ENCODE data around the gene CDHR5. TPM values are rescaled to one million over a fixed set of nuclear protein-coding genes. Genes with fewer than 3 reads are reported as not detected.
A peak's percentile ranks its signal among the peaks of the same experiment; 100 is the strongest.

CDHR5 gene
- total and polyA plus RNA-seq, 2 donors (not counting 1 experiment from before 2014, with no cell fraction given) = not detected

DNA sequence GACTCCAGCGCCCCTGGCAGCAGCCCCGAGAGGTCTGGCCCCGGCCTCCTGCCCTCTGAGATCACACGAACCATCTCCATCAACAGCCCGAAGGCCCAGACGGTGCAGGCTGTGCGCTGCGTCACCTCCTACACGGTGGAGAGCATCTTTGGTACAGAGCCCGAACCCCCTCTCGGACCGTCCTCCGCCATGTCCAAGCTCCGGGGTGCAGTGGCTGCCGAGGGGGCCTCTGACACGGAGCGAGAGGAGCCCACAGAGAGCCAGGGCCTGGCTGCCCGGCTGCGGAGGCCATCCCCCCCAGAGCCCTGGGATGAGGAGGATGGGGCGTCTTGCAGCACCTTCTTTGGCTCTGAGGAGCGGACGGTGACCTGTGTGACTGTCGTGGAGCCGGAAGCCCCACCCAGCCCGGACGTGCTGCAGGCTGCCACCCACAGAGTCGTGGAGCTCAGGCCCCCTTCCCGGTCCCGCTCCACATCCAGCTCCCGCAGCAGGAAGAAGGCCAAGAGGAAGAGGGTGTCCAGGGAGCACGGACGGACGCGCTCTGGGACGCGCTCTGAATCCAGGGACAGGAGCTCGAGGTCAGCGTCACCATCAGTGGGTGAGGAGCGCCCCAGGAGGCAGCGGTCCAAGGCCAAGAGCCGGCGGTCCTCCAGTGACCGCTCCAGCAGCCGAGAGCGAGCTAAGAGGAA lies 16.6 kb downstream of the CDHR5 start:
- H3K9me3 ChIP-seq (ENCODE audit: control insufficient read depth, insufficient read depth, low read depth, low read length) = no peaks in the 10 kb centered on the region
- no peaks in the 10 kb centered on the region for H3K4me1 ChIP-seq (ENCODE audit: control insufficient read depth, extremely low read depth, insufficient read depth, low read length)
- H2AFZ ChIP-seq (ENCODE audit: low read length) = no peak overlapping the region
- TF ChIP-seq EZH2 (IDR thresholded peaks at IDR 0.05; ENCODE audit: low read length, missing control alignments) = no peak
- TF ChIP-seq, protein P1, sequence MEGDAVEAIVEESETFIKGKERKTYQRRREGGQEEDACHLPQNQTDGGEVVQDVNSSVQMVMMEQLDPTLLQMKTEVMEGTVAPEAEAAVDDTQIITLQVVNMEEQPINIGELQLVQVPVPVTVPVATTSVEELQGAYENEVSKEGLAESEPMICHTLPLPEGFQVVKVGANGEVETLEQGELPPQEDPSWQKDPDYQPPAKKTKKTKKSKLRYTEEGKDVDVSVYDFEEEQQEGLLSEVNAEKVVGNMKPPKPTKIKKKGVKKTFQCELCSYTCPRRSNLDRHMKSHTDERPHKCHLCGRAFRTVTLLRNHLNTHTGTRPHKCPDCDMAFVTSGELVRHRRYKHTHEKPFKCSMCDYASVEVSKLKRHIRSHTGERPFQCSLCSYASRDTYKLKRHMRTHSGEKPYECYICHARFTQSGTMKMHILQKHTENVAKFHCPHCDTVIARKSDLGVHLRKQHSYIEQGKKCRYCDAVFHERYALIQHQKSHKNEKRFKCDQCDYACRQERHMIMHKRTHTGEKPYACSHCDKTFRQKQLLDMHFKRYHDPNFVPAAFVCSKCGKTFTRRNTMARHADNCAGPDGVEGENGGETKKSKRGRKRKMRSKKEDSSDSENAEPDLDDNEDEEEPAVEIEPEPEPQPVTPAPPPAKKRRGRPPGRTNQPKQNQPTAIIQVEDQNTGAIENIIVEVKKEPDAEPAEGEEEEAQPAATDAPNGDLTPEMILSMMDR (conservative IDR thresholded peaks at IDR 0.05 in 1 of 2, IDR thresholded peaks at IDR 0.05 in 1 of 2; ENCODE audit: low read depth in 1 of 2, low read length in 2 of 2) = no peak
- peaks cover 62% of the 10 kb centered on the region for H3K36me3 ChIP-seq (ENCODE audit: control insufficient read depth, insufficient read depth, low read length)
- H3K9ac ChIP-seq (ENCODE audit: insufficient read depth, low read length) = no peak overlapping the region
- no peak for DNase-seq (ENCODE audit: low read depth in 2 of 2)
- no peaks in the 10 kb centered on the region for H3K27me3 ChIP-seq (ENCODE audit: control insufficient read depth, insufficient read depth, low read length)
- H3K4me3 ChIP-seq (replicated peaks in 1 of 4; ENCODE audit: control extremely low read depth in 1 of 4, insufficient read depth in 1 of 4, low read depth in 3 of 4, low read length in 4 of 4) = no peak overlapping the region
- no peaks in the 10 kb centered on the region for H4K20me1 ChIP-seq (ENCODE audit: control insufficient read depth, extremely low read depth, insufficient read depth, low read length)
- no peak overlapping the region for H3K4me2 ChIP-seq (ENCODE audit: extremely low read depth, insufficient read depth, low read length)
- H3K27ac ChIP-seq (ENCODE audit: insufficient read depth, low read length) = no peak overlapping the region
- no peaks in the 10 kb centered on the region for H3K79me2 ChIP-seq (ENCODE audit: control insufficient read depth, insufficient read depth, low read length)

DNA sequence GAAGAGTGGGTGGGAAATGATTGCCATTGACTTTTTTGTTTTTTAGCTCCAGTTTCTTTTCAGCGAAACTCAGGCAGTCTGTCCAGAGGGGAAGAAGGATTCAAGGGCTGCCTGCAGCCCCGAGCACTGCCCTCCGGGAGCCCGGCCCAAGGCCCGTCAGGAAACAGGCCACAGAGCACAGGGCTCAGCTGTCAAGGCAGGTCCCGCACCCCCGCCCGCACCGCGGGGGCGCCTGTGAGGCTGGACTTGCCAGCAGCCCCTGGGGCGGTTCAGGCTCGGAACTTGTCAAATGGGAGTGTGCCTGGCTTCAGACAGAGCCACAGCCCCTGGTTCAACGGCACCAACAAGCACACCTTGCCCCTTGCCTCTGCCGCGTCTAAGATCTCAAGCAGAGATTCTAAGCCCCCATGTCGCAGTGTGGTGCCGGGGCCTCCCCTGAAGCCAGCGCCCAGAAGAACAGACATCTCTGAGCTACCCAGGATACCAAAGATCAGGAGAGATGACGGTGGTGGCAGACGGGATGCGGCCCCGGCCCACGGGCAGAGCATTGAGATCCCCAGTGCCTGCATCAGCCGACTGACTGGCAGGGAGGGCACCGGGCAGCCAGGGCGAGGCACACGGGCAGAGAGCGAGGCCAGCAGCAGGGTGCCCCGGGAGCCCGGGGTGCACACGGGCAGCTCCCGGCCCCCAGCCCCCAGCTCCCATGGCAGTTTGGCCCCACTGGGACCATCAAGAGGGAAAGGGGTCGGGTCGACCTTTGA lies 17.6 kb downstream of the CDHR5 start:
- no peak overlapping the region for H3K9ac ChIP-seq (ENCODE audit: insufficient read depth, low read length)
- no peaks in the 10 kb centered on the region for H3K9me3 ChIP-seq (ENCODE audit: control insufficient read depth, insufficient read depth, low read depth, low read length)
- H3K27me3 ChIP-seq (ENCODE audit: control insufficient read depth, insufficient read depth, low read length) = no peaks in the 10 kb centered on the region
- DNase-seq (ENCODE audit: low read depth in 2 of 2) = no peak
- peaks cover 56% of the 10 kb centered on the region for H3K36me3 ChIP-seq (ENCODE audit: control insufficient read depth, insufficient read depth, low read length)
- no peak overlapping the region for H3K27ac ChIP-seq (ENCODE audit: insufficient read depth, low read length)
- H4K20me1 ChIP-seq (ENCODE audit: control insufficient read depth, extremely low read depth, insufficient read depth, low read length) = no peaks in the 10 kb centered on the region
- H3K4me2 ChIP-seq (ENCODE audit: extremely low read depth, insufficient read depth, low read length) = no peak overlapping the region
- TF ChIP-seq EZH2 (IDR thresholded peaks at IDR 0.05; ENCODE audit: low read length, missing control alignments) = no peak
- TF ChIP-seq, protein P1 (conservative IDR thresholded peaks at IDR 0.05 in 1 of 2, IDR thresholded peaks at IDR 0.05 in 1 of 2; ENCODE audit: low read depth in 1 of 2, low read length in 2 of 2) = no peak
- no peak overlapping the region for H2AFZ ChIP-seq (ENCODE audit: low read length)
- no peaks in the 10 kb centered on the region for H3K79me2 ChIP-seq (ENCODE audit: control insufficient read depth, insufficient read depth, low read length)
- H3K4me1 ChIP-seq (ENCODE audit: control insufficient read depth, extremely low read depth, insufficient read depth, low read length) = no peaks in the 10 kb centered on the region
- no peak overlapping the region for H3K4me3 ChIP-seq (replicated peaks in 1 of 4; ENCODE audit: control extremely low read depth in 1 of 4, insufficient read depth in 1 of 4, low read depth in 3 of 4, low read length in 4 of 4)

GRCh38 chr11:606245-606644 lies 18.5 kb downstream of the CDHR5 start:
- TF ChIP-seq, protein P1 (conservative IDR thresholded peaks at IDR 0.05 in 1 of 2, IDR thresholded peaks at IDR 0.05 in 1 of 2; ENCODE audit: low read depth in 1 of 2, low read length in 2 of 2) = no peak
- no peak for TF ChIP-seq EZH2 (IDR thresholded peaks at IDR 0.05; ENCODE audit: low read length, missing control alignments)
- Histone ChIP-seq H3K4me1 (ENCODE audit: control insufficient read depth, extremely low read depth, insufficient read depth, low read length) (no peaks in the 10 kb centered on the region), H3K4me3 (replicated peaks in 1 of 4; ENCODE audit: control extremely low read depth in 1 of 4, insufficient read depth in 1 of 4, low read depth in 3 of 4, low read length in 4 of 4) (no peak overlapping the region), H3K79me2 (ENCODE audit: control insufficient read depth, insufficient read depth, low read length) (no peaks in the 10 kb centered on the region), H3K36me3 (ENCODE audit: control insufficient read depth, insufficient read depth, low read length) (peaks cover 61% of the 10 kb centered on the region), H2AFZ (ENCODE audit: low read length) (no peak overlapping the region), H3K27me3 (ENCODE audit: control insufficient read depth, insufficient read depth, low read length) (no peaks in the 10 kb centered on the region), H4K20me1 (ENCODE audit: control insufficient read depth, extremely low read depth, insufficient read depth, low read length) (no peaks in the 10 kb centered on the region), H3K4me2 (ENCODE audit: extremely low read depth, insufficient read depth, low read length) (no peak overlapping the region), H3K9ac (ENCODE audit: insufficient read depth, low read length) (no peak overlapping the region), H3K9me3 (ENCODE audit: control insufficient read depth, insufficient read depth, low read depth, low read length) (no peaks in the 10 kb centered on the region), H3K27ac (ENCODE audit: insufficient read depth, low read length) (no peak overlapping the region)
- peak; percentile 54 to 72 for DNase-seq (ENCODE audit: low read depth in 2 of 2)

Measured in fibroblast of lung (primary cell).